Germinal center (tissue), 1 donor: ENCODE measurements around the gene ZNF823.
A peak's percentile ranks its signal among the peaks of the same experiment; 100 is the strongest.

Experiments
- DNase-seq: peaks from one replicate; pipeline ENCODE4 v3.0.0; 2012; ENCODE audit warnings: mixed read lengths, low spot score

ZNF823 gene

GRCh38 chr19:11737964-11738745, 591 bp downstream of the ZNF823 start:
- DNase-seq, result peak; percentile 47

- peak; percentile 50 for DNase-seq
These were observed 2.0 kb downstream of the ZNF823 start for GRCh38 chr19:11736696-11737095.

GRCh38 chr19:11735375-11735774, 3.4 kb downstream of the ZNF823 start:
- no peak for DNase-seq

- DNase-seq, result no peak
These were observed 9.2 kb downstream of the ZNF823 start for GRCh38 chr19:11729586-11729985.

GRCh38 chr19:11722414-11722813, 16.3 kb downstream of the ZNF823 start:
- DNase-seq, result no peak

- DNase-seq, result no peak
These were observed 17.1 kb downstream of the ZNF823 start for GRCh38 chr19:11721681-11722080.

GRCh38 chr19:11710313-11710712, 28.4 kb downstream of the ZNF823 start:
- DNase-seq, result no peak

GRCh38 chr19:11708457-11708856, 30.3 kb downstream of the ZNF823 start:
- DNase-seq, result no peak

GRCh38 chr19:11705474-11705873, 33.3 kb downstream of the ZNF823 start:
- no peak for DNase-seq

- DNase-seq, result no peak
These were observed 34.1 kb downstream of the ZNF823 start for GRCh38 chr19:11704626-11705025.

GRCh38 chr19:11699931-11700794, 38.6 kb downstream of the ZNF823 start:
- peak; percentile 14 for DNase-seq

- DNase-seq, result no peak
These were observed 40.5 kb downstream of the ZNF823 start for GRCh38 chr19:11698231-11698630.

GRCh38 chr19:11697284-11697855, 41.4 kb downstream of the ZNF823 start:
- no peak for DNase-seq

GRCh38 chr19:11694533-11695439, 44.0 kb downstream of the ZNF823 start:
- peak; percentile 92 for DNase-seq

- no peak for DNase-seq
These were observed 44.9 kb downstream of the ZNF823 start for GRCh38 chr19:11693505-11694499.

- DNase-seq, result no peak
These were observed 46.5 kb downstream of the ZNF823 start for GRCh38 chr19:11692127-11692790.

GRCh38 chr19:11685676-11686650, 52.8 kb downstream of the ZNF823 start:
- DNase-seq, result no peak

- DNase-seq, result no peak
These were observed 53.6 kb downstream of the ZNF823 start for GRCh38 chr19:11684987-11685675.
